GM12891 (cell line): ENCODE results near the gene CLRN1.

ENCODE experiments used
- DNase-seq: peaks from one replicate; pipeline ENCODE4 v3.0.0; 2011; ENCODE audit warnings: low spot score; ENCODE audit not compliant: insufficient read length
- FAIRE-seq: peaks from 2 replicates; lab custom pipeline; 2011; peaks lifted over from hg19 to GRCh38; lab: Jason Lieb, UNC
- PAX5 ChIP-seq: IDR thresholded peaks from 2 replicates; pipeline ENCODE4 v1.6.1; 2011; ENCODE audit warnings: low read length, moderate library complexity, mild to moderate bottlenecking; ENCODE audit not compliant: insufficient read depth, severe bottlenecking
- POLR2A ChIP-seq: IDR thresholded peaks from 2 replicates; pipeline ENCODE4 v1.6.1; 2011; ENCODE audit warnings: low read depth, low read length, control low read depth
- POLR2AphosphoS5 ChIP-seq: IDR thresholded peaks from 2 replicates; pipeline ENCODE4 v1.6.1; 2011; ENCODE audit warnings: low read depth, low read length, control low read depth
- POU2F2 ChIP-seq: IDR thresholded peaks from 2 replicates; pipeline ENCODE4 v1.6.1; 2011; ENCODE audit warnings: low read depth, mild to moderate bottlenecking, control low read depth, low read length, moderate library complexity
- SPI1 ChIP-seq: IDR thresholded peaks from 2 replicates; pipeline ENCODE4 v1.6.1; 2011; ENCODE audit warnings: low read depth, low read length, control low read depth
- TAF1 ChIP-seq: IDR thresholded peaks from 2 replicates; pipeline ENCODE4 v1.6.1; 2011; ENCODE audit warnings: low read depth, low read length, control low read depth

The CLRN1 gene

DNA sequence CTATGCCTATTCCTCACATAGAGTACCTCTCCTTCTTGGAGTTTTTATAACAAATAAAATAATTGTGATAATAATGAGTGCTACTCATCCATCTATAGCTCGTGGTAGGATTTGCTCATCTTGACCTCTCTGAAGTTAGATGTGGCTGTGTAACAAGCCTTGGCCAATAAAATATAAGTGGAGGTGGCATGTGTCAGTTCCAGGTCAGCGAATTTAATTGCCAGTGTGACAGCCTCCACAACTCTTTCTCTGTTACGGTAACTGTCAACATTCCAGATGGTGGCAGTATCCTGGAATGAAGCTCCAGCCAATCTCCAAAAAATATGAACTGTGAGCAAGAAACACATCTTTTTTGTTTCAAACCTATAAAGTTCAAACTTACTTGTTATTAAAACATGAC, 13.8 kb downstream of the CLRN1 start:
- FAIRE-seq: no peak
- TF ChIP-seq POU2F2: no peak
- TF ChIP-seq POLR2AphosphoS5: no peak
- no peak for TF ChIP-seq SPI1
- TF ChIP-seq PAX5: no peak
- no peak for TF ChIP-seq POLR2A

DNA sequence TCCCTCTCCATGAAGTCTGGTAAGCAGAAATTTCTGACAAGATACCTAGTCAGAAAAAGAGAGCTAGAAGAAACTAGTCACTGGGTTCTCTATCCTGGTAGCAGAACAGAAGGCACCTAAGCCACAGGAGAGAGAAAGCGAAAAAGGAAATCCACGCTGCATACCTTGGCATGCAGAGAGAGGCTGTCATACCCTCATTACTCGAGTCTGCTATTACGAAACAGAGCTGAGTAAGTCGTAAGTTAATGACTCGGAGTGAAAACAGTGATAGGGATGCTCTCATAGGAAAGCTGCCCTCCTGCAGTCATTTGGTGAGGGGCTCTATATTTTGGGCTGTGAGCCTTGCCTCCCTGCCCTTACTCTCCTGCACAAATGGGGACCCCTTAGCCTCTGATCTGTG, 16.2 kb downstream of the CLRN1 start:
- FAIRE-seq: no peak
- no peak for TF ChIP-seq PAX5
- DNase-seq: no peak

More for the DNA sequence above, 13.8 kb downstream of the CLRN1 start:
- DNase-seq: no peak

DNA sequence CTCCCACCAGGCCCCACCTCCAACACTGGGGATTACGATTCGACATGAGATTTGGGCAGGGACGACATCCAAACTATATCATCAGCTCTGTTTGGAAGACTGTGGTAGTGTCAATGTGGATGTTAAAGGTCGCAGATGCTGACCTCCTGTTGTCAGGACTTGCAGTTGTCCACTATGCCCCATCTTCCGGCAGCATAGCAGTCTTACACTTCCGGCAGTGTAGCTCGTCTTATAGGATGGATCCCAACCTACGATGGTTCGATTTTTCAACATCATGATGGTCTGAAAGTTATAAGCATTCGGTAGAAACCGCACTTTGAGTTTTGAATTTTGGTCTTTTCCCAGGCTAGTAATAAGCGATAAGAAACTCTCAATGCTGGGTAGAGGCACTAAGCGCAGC, 20.6 kb downstream of the CLRN1 start:
- no peak for DNase-seq
- FAIRE-seq: no peak
- TF ChIP-seq POLR2A (no peak), POLR2AphosphoS5 (no peak), SPI1 (no peak), PAX5 (no peak), TAF1 (no peak), POU2F2 (no peak)

- TF ChIP-seq SPI1 (no peak), PAX5 (no peak), POLR2AphosphoS5 (no peak), POU2F2 (no peak), POLR2A (no peak), TAF1 (no peak)
- no peak for DNase-seq
These were observed 27.1 kb downstream of the CLRN1 start for GRCh38 chr3:150945226-150946032.

GRCh38 chr3:150942221-150942620, 30.3 kb downstream of the CLRN1 start:
- FAIRE-seq (no peak), DNase-seq (no peak)
- TF ChIP-seq PAX5 (no peak), SPI1 (no peak), POLR2AphosphoS5 (no peak), TAF1 (no peak), POLR2A (no peak), POU2F2 (no peak)

More at GRCh38 chr3:150945226-150946032, 27.1 kb downstream of the CLRN1 start:
- no peak for FAIRE-seq

DNA sequence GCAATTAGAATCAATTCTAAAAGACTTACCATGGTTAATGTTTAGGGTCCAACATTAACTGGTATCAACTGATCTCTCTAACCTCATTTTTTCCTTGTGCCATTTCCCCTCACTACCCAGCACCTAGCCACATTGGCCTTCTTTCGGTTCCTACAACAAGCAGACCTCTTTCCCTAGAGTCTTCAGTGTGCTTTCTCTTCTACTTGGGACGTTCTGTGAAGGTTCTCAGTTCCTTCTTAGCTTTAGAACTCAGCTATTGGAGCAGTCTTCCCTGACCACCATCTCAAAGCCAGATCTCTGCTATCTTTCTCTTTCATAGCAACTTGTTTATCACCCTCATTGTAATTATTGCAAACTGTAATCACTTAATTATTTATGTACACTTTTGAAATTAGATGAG, 35.8 kb downstream of the CLRN1 start:
- no peak for DNase-seq
- FAIRE-seq: peak; percentile 62
- TF ChIP-seq PAX5: no peak
- TF ChIP-seq SPI1: peak; percentile 52

DNA sequence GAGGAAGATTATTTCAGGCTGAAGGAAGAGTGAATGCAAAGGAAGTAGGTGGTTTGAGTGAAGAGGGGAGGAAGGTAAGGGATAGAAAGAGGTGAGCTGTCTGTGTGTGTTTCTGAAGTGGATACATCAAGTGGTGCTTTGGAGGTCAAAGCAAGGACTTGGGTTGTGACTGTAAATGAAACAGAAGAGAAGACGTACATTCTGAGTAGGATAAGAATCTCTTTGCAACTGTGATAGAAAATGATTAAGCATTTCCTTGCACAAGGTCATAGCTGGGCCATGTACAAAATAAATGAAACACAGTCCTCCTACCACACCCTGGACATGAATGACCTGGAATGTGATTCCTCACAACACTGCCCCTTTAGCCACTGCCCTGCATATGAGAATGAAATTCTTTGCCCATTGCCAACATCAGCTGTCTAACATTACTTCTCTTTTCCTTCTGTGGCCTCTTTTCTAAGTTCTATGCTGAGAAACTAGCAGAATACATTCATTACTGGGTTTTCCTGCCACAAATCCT, 39.0 kb downstream of the CLRN1 start:
- DNase-seq (no peak), FAIRE-seq (no peak)
- TF ChIP-seq POU2F2: no peak
- TF ChIP-seq TAF1: no peak
- TF ChIP-seq POLR2A: no peak
- TF ChIP-seq PAX5: no peak
- TF ChIP-seq POLR2AphosphoS5: no peak
- TF ChIP-seq SPI1: no peak

DNA sequence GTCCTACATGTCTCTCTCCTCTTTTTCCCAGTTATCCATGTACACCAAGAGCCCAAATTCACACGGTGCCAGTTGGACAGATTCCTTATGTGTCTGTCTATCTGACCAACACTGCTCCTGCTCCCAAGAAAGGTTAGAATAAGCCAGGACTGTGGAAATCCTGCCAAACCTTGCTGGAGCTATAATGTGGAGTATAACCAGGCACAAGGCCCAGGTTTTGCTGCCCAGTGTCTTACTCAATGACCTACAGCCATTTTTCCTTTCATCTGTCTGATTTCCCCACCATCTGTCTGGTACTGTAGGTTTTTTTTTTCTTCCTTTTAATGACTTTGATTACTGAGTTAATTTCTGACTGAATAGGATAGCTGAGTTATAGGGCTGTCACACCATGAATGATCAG, 40.8 kb downstream of the CLRN1 start:
- DNase-seq (no peak), FAIRE-seq (no peak)
- TF ChIP-seq POU2F2: no peak
- no peak for TF ChIP-seq SPI1
- no peak for TF ChIP-seq POLR2A
- TF ChIP-seq POLR2AphosphoS5: no peak
- TF ChIP-seq PAX5: no peak
- TF ChIP-seq TAF1: no peak

- no peak for FAIRE-seq
- TF ChIP-seq POLR2AphosphoS5 (no peak), POLR2A (no peak), PAX5 (no peak), POU2F2 (no peak), TAF1 (no peak), SPI1 (no peak)
- no peak for DNase-seq
These were observed 41.7 kb downstream of the CLRN1 start for GRCh38 chr3:150930839-150931238.

DNA sequence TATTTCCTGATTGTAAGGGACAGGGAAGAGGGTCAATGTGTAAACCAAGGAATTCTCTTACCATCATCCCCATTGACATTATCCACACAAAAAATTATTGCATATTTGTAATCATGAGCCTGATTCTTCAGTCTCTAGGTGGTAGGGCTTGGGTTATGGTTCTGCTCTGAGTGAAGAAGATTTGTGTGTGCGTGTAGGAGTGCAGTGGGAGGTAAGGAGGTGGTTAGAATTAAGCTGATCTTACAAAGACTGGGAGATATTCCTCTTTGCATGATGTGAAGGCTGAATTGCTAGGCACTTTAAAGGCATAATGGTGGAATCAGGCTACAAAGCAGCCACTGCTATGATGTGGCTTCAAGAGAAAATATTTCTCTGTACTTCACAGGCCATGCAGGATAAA, 44.3 kb downstream of the CLRN1 start:
- DNase-seq (no peak), FAIRE-seq (no peak)
- TF ChIP-seq TAF1 (no peak), POLR2AphosphoS5 (no peak), POLR2A (no peak), POU2F2 (no peak), PAX5 (no peak), SPI1 (no peak)
